ENCODE data around the gene ARHGAP29.

ARHGAP29 gene

DNA sequence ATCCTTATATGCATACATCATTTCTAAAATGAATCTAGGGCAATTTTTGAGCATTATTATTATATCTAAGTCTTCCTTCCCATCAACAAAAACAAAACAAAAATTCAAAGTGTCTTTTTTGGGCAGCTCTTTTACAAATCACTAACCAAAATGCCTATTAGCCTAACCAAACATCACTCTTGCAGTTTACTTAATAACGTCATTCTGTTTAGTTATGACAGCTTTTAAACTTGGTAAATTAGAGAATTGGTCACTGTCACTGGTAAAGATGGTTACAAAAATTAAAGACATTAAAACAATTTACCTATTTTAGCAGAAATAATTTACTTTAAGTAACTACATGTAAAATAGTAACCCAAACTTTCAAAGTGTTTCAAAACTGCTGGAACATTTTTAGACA, 2.8 kb downstream of the ARHGAP29 start:
- Mint-ChIP-seq H3K27ac (no peak overlapping the region), H3K36me3 (no peaks in the 10 kb centered on the region), H3K4me3 (no peak overlapping the region), H3K9me3 (ENCODE audit: low read depth) (no peaks in the 10 kb centered on the region), H3K4me1 (ENCODE audit: low read depth) (peaks cover 14% of the 10 kb centered on the region), H3K27me3 (peaks cover 41% of the 10 kb centered on the region)

- no peak overlapping the region for H3K27ac Mint-ChIP-seq
- H3K9me3 Mint-ChIP-seq (ENCODE audit: low read depth): no peaks in the 10 kb centered on the region
- H3K27me3 Mint-ChIP-seq: peaks cover 31% of the 10 kb centered on the region
- H3K4me3 Mint-ChIP-seq: no peak overlapping the region
- H3K4me1 Mint-ChIP-seq (ENCODE audit: low read depth): peaks cover 11% of the 10 kb centered on the region
- no peaks in the 10 kb centered on the region for H3K36me3 Mint-ChIP-seq
Observed at GRCh38 chr1:94231746-94232145, 5.6 kb downstream of the ARHGAP29 start.

GRCh38 chr1:94230920-94231319, 6.5 kb downstream of the ARHGAP29 start:
- no peak overlapping the region for H3K27ac Mint-ChIP-seq
- peaks cover 3% of the 10 kb centered on the region for H3K4me1 Mint-ChIP-seq (ENCODE audit: low read depth)
- peaks cover 26% of the 10 kb centered on the region for H3K27me3 Mint-ChIP-seq
- H3K4me3 Mint-ChIP-seq: no peak overlapping the region
- no peaks in the 10 kb centered on the region for H3K9me3 Mint-ChIP-seq (ENCODE audit: low read depth)
- H3K36me3 Mint-ChIP-seq: no peaks in the 10 kb centered on the region

GRCh38 chr1:94228640-94229375, 8.6 kb downstream of the ARHGAP29 start:
- Mint-ChIP-seq H3K36me3 (no peaks in the 10 kb centered on the region), H3K27me3 (peaks cover 11% of the 10 kb centered on the region), H3K9me3 (ENCODE audit: low read depth) (no peaks in the 10 kb centered on the region), H3K27ac (no peak overlapping the region), H3K4me1 (ENCODE audit: low read depth) (no peaks in the 10 kb centered on the region), H3K4me3 (no peak overlapping the region)

- Mint-ChIP-seq H3K9me3 (ENCODE audit: low read depth) (no peaks in the 10 kb centered on the region), H3K4me3 (no peak overlapping the region)
Observed at GRCh38 chr1:94227624-94228023, 9.8 kb downstream of the ARHGAP29 start.

DNA sequence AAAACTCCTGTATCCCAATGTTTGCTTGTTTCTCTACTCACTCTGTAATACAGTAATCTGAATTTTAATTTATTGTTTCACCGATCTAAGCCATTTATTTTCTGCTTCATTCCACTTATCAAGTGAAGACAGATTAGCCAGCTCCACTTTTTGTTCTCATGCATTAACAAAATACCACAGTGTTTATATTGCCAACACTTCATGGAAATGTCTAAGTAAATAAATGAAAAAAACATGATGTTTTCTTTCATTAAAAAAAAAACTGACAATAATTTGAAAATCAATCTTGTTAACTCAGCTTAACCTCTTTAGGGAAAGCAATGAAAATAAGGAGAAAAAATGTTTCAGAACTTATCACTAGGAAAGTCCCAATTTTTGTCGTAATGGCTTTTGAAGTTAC, 11.5 kb downstream of the ARHGAP29 start:
- no peaks in the 10 kb centered on the region for H3K4me1 Mint-ChIP-seq (ENCODE audit: low read depth)
- peaks cover 7% of the 10 kb centered on the region for H3K27me3 Mint-ChIP-seq
- H3K27ac Mint-ChIP-seq: no peak overlapping the region
- no peak overlapping the region for H3K4me3 Mint-ChIP-seq
- no peaks in the 10 kb centered on the region for H3K36me3 Mint-ChIP-seq
- H3K9me3 Mint-ChIP-seq (ENCODE audit: low read depth): no peaks in the 10 kb centered on the region

More at GRCh38 chr1:94227624-94228023, 9.8 kb downstream of the ARHGAP29 start:
- Mint-ChIP-seq H3K36me3 (no peaks in the 10 kb centered on the region), H3K27ac (no peak overlapping the region), H3K27me3 (peaks cover 5% of the 10 kb centered on the region), H3K4me1 (ENCODE audit: low read depth) (no peaks in the 10 kb centered on the region)

DNA sequence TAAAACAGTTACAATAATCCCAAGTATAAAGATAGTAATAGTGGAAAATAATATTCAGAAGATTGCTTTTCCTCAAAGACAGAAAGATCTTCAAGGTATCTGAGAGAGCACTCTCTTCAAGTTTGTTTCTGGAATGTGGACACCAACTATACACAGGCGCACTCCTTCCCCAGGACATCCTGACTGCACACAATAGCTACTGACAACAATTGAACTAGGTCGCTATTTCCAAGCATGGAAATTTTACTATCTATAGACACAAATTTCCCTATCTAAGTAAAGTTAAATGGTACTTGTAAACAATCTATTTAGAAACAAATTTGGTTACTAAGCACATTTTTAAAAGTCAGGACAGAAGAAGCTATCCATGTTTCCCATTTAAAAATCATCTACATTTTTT, 19.1 kb downstream of the ARHGAP29 start:
- Mint-ChIP-seq H3K36me3 (no peaks in the 10 kb centered on the region), H3K27me3 (peaks cover 12% of the 10 kb centered on the region), H3K4me3 (no peak overlapping the region), H3K27ac (no peak overlapping the region), H3K9me3 (ENCODE audit: low read depth) (no peaks in the 10 kb centered on the region), H3K4me1 (ENCODE audit: low read depth) (no peaks in the 10 kb centered on the region)

- no peaks in the 10 kb centered on the region for H3K4me1 Mint-ChIP-seq (ENCODE audit: low read depth)
- no peak overlapping the region for H3K4me3 Mint-ChIP-seq
- H3K27me3 Mint-ChIP-seq: peaks cover 9% of the 10 kb centered on the region
- H3K9me3 Mint-ChIP-seq (ENCODE audit: low read depth): no peaks in the 10 kb centered on the region
- H3K27ac Mint-ChIP-seq: no peak overlapping the region
- no peaks in the 10 kb centered on the region for H3K36me3 Mint-ChIP-seq
Observed at GRCh38 chr1:94215955-94216354, 21.4 kb downstream of the ARHGAP29 start.

DNA sequence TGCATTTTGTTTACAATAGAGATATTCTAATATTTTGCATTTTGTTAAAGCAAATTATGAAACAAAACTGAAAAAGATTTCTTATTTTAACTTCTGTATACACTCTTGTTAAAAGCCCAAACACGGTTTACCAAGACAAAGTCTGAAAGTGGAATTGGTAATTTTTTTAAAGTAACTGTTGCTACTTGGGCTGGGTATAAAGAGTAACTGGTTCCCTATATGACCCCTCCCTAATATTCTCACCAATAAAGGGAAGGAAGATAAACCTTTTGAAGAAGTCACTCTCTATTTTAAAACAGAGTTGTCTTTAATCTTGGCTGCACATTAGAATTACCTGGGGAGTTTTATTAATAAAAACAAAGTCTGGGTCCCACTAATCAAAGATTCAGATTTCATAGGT, 27.4 kb downstream of the ARHGAP29 start:
- Mint-ChIP-seq H3K27me3 (peaks cover 9% of the 10 kb centered on the region), H3K27ac (no peak overlapping the region)

DNA sequence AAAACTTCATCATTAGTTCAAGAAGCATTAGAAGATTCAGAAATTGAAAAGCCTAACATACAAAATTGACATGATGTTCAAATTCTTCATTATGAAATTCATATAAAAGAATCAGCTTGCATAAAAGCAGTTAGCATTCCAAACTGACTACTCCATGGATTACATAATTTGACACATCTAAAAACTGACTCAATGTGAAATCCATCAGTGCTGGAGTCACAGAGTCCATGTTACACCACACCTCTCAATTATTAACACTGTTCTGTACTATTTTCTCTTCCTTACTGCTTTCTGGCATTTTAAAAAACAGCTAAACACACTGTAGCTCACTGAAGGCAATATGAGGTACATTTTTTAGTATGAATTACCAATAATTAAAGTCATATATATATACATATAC, 28.0 kb downstream of the ARHGAP29 start:
- H3K36me3 Mint-ChIP-seq: no peaks in the 10 kb centered on the region
- no peaks in the 10 kb centered on the region for H3K4me1 Mint-ChIP-seq (ENCODE audit: low read depth)
- H3K9me3 Mint-ChIP-seq (ENCODE audit: low read depth): peaks cover 4% of the 10 kb centered on the region
- no peak overlapping the region for H3K27ac Mint-ChIP-seq
- H3K4me3 Mint-ChIP-seq: no peak overlapping the region
- H3K27me3 Mint-ChIP-seq: peaks cover 9% of the 10 kb centered on the region

More for the DNA sequence above, 27.4 kb downstream of the ARHGAP29 start:
- Mint-ChIP-seq H3K36me3 (no peaks in the 10 kb centered on the region), H3K9me3 (ENCODE audit: low read depth) (peaks cover 4% of the 10 kb centered on the region), H3K4me3 (no peak overlapping the region), H3K4me1 (ENCODE audit: low read depth) (no peaks in the 10 kb centered on the region)

DNA sequence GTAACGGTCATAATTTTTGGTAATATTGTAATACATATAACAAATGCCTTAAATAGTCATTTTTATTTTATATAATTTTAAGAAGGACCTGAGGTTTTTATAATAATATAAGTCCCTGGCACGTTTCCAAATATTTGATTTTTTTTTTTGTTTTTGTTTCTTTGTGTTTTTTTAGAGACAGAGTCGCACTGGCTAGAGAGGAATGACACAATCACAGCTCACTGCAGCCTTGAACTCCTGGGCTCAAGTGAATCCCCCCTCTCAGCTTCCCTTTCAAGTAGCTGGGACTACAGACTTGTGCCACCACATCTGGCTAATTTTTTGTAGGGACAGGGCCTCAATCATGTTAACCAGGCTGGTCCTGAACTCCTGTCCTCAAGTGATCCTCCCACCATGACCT, 29.7 kb downstream of the ARHGAP29 start:
- Mint-ChIP-seq H3K27me3 (peaks cover 11% of the 10 kb centered on the region), H3K4me3 (no peak overlapping the region), H3K36me3 (no peaks in the 10 kb centered on the region), H3K4me1 (ENCODE audit: low read depth) (no peaks in the 10 kb centered on the region), H3K9me3 (ENCODE audit: low read depth) (peaks cover 4% of the 10 kb centered on the region), H3K27ac (no peak overlapping the region)

DNA sequence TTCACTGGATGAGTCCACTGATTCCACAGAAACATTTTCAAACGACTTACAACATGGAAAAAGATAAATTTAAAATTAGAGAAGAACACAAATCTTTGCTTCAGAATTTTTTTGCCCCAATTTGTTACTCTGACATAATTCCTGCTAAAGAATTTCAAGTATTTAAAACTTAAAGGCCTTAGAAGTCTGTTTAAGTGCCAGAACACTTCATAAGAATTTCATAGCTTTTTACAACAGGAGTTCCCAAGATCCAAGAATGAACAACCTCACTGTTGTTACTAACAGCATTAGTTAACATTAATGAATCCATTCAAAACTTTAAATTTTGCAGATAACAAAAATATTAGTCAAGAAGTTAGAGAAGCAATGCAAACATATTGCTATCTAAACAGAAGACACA, 31.7 kb downstream of the ARHGAP29 start:
- Mint-ChIP-seq H3K36me3 (no peaks in the 10 kb centered on the region), H3K9me3 (ENCODE audit: low read depth) (peaks cover 4% of the 10 kb centered on the region), H3K27ac (no peak overlapping the region), H3K4me1 (ENCODE audit: low read depth) (no peaks in the 10 kb centered on the region), H3K27me3 (peaks cover 8% of the 10 kb centered on the region), H3K4me3 (no peak overlapping the region)

- Mint-ChIP-seq H3K27me3 (peaks cover 4% of the 10 kb centered on the region), H3K4me1 (ENCODE audit: low read depth) (no peaks in the 10 kb centered on the region), H3K36me3 (no peaks in the 10 kb centered on the region), H3K9me3 (ENCODE audit: low read depth) (no peaks in the 10 kb centered on the region), H3K4me3 (no peak overlapping the region), H3K27ac (no peak overlapping the region)
Observed at GRCh38 chr1:94202241-94202640, 35.1 kb downstream of the ARHGAP29 start.

- Mint-ChIP-seq H3K27ac (no peak overlapping the region), H3K36me3 (no peaks in the 10 kb centered on the region)
Observed at GRCh38 chr1:94199398-94199797, 38.0 kb downstream of the ARHGAP29 start.

GRCh38 chr1:94194079-94194865, 43.1 kb downstream of the ARHGAP29 start:
- H3K4me3 Mint-ChIP-seq: no peak overlapping the region
- no peaks in the 10 kb centered on the region for H3K36me3 Mint-ChIP-seq
- no peak overlapping the region for H3K27ac Mint-ChIP-seq
- no peaks in the 10 kb centered on the region for H3K9me3 Mint-ChIP-seq (ENCODE audit: low read depth)
- H3K27me3 Mint-ChIP-seq: peaks cover 17% of the 10 kb centered on the region
- H3K4me1 Mint-ChIP-seq (ENCODE audit: low read depth): no peaks in the 10 kb centered on the region

More at GRCh38 chr1:94199398-94199797, 38.0 kb downstream of the ARHGAP29 start:
- Mint-ChIP-seq H3K4me3 (no peak overlapping the region), H3K27me3 (peaks cover 7% of the 10 kb centered on the region), H3K4me1 (ENCODE audit: low read depth) (no peaks in the 10 kb centered on the region), H3K9me3 (ENCODE audit: low read depth) (no peaks in the 10 kb centered on the region)
